ENCODE results near the gene CANT1.
"Not testable (repeated sequence)": the region's sequence is repeated elsewhere in the genome, so short reads cannot be mapped to it uniquely, and the experiment has no call there.

Gene CANT1

GRCh38 chr17:79043191-79043930 lies 33.8 kb upstream of the CANT1 start:
- no peak for DNase-seq (ENCODE audit: low read depth in 2 of 2)

GRCh38 chr17:79042421-79043190 lies 33.0 kb upstream of the CANT1 start:
- DNase-seq (ENCODE audit: low read depth in 2 of 2), result peak; percentile 34 to 51

DNA sequence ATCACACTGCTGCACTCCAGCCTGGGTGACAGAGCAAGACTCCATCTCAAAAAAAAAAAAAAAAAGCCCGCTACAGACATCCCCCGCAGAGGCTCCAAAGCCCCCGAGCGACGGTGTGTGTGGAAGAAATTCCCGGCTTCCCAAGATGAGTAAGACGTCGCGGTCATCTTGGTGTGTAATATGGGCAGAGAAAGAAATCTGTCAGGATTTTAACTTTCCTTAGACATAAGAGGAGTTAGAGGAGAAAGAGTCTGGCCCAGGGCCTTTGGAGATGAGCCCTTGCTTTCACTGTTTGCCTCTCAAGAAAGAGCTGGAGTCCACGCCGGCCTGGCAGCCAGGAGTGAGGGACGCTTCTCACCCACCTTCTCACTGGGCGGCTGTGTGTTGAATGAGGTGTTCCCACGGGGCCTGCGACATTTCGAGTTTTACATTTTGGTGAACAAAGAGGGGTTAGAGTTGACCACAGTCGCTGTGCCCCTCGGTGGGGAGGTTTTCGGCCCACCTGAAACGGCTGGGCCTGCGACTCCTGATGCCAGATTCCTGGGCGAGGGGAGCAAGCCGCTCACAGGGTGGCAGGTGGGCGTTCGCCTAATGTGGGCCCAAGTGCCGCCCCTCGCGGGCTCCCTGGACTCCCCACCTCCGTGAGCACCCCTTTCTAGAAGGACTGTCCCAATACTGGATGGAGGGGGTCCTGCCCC lies 32.3 kb upstream of the CANT1 start:
- DNase-seq (ENCODE audit: low read depth in 2 of 2), result no peak

DNA sequence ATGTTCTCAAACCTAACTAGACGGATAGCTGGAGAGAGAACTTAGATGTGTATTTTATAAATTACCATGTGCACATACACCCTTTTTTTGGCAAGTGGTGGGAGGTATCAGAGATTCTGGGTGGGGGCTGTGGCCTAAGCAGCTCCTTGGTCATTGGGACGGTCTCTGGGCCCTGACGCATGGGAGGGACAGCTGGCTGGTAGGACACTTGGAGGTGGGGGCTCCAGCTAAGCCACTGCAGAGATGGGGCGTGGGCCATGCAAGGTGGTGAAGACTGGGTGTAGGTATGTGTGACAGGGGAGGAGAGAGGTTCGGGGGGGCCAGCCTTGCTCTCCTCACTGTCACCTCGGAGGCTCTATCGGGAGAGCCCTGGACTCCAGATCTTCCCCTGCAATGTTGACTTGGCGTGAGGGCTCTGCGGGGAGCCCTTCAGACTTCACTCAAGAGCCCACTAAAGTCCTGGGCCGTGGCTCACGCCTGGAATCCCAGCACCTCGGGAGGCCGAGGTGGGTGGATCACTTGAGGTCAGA lies 31.5 kb upstream of the CANT1 start:
- DNase-seq (ENCODE audit: low read depth in 2 of 2), result no peak

GRCh38 chr17:79039886-79040285 lies 30.3 kb upstream of the CANT1 start:
- no peak for DNase-seq (ENCODE audit: low read depth in 2 of 2)

DNA sequence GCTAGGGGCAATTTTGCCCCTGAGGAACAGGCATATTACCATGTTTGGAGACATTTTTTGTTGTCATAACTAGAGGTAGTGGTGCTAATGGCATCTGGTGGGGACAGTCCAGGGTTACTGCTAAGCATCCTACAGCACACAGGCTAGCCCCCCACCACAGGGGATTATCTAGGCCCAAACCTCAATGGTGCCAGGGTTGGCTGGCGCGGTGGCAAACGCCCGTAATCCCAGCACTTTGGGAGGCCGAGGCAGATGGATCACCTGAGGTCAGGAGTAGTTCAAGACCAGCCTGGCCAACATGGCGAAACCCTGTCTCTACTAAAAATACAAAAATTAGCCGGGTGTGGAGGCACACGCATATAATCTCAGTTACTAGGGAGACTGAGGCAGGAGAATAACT lies 29.6 kb upstream of the CANT1 start:
- no peak for DNase-seq (ENCODE audit: low read depth in 2 of 2)

GRCh38 chr17:79038545-79039135 lies 29.1 kb upstream of the CANT1 start:
- DNase-seq (ENCODE audit: low read depth in 2 of 2), result no peak

- DNase-seq (ENCODE audit: low read depth in 2 of 2), result no peak
These were observed 27.0 kb upstream of the CANT1 start for GRCh38 chr17:79036596-79036995.

- DNase-seq (ENCODE audit: low read depth in 2 of 2), result no peak
These were observed 26.6 kb upstream of the CANT1 start for GRCh38 chr17:79036181-79036580.

DNA sequence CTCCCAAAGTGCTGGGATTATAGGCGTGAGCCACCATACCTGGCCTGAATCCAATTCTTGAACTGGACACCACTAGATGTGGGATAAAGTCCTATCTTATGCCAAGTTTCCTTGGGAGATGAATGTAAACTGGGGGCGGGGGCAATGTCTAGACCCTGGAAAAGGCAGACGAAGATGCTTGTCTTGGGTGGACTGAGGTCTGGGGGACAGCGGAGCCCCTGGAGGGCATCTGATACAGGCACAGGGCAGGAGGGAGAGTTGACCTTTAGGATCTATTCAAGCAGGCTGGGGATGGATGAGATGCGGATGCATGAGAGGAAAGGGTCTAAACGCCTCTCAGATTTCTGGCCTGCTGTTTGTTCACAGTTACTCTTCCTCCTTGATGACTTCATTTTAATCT lies 26.1 kb upstream of the CANT1 start:
- no peak for DNase-seq (ENCODE audit: low read depth in 2 of 2)

- DNase-seq (ENCODE audit: low read depth in 2 of 2), result no peak
These were observed 25.4 kb upstream of the CANT1 start for GRCh38 chr17:79034931-79035485.

- no peak for DNase-seq (ENCODE audit: low read depth in 2 of 2)
These were observed 24.4 kb upstream of the CANT1 start for GRCh38 chr17:79033741-79034501.

DNA sequence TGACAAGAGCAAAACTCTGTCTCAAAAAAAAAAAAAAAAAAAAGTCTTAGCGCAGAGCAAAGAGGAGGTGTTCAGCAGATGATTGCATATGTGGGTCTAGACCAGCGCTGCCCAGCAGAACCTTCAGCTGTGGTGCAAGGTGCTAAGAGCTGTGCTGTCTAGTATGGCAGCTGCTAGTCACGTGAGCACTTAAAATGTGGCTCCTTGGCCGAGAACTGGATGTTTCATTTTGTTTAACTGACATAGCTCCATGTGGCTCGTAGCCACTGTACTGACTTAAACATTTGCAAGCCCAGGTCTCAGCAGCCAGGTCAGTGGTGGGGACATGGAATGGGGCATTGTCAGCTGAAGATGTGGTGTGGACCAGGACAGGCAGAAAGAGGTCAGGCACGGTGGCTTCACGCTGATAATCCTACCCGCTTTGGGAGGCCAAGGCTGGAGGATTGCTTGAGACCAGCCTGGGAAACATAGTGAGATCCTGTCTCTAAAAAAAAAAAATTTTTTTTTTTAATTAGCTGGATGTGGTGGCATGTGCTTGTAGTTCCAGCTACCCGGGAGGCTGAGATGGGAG lies 23.6 kb upstream of the CANT1 start:
- no peak for DNase-seq (ENCODE audit: low read depth in 2 of 2)

GRCh38 chr17:79031996-79032875 lies 22.7 kb upstream of the CANT1 start:
- DNase-seq (ENCODE audit: low read depth in 2 of 2), result no peak

- not testable (repeated sequence) for DNase-seq (ENCODE audit: low read depth in 2 of 2)
These were observed 21.1 kb upstream of the CANT1 start for GRCh38 chr17:79030636-79031035.

GRCh38 chr17:79029327-79030009 lies 19.9 kb upstream of the CANT1 start:
- DNase-seq (ENCODE audit: low read depth in 2 of 2), result no peak

DNA sequence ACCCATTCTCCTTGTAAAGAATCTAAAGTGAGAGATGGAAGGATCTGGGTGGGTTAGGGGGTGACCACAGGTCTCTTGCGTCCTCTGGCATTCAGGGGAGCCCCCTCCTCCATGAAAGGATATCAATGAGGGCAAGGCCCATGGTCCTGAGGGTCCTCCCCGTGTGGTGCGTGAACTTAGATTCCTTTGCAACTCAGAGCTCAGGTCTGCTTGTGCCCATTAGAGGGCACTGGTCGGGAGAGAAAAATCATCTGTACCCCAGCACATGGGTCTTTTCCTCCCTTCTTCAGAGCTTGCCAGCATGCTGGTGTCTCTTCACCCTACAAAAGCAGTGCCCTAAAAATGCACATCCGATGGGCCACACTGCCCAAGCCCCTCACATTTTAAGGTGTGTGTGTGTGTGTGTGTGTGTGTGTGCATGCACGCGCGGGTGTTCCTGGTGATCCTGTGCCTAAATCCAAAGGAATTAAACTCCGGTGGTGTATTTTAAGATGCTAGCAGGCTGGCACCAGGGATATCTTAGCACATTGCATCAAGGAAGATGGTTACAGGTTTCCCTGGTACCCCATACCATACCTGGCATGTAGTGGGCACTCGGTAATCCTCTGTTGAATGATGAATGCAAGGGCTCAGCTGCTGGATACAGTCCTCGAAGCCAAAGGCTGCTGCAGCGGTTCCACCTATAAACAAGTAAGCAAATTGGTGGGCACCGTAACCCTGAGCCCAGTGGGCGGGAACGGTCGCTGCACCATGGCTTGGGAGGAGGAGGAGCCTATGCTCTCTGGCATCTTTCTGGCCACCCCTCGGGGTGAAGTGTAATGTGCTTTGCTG lies 19.1 kb upstream of the CANT1 start:
- no peak for DNase-seq (ENCODE audit: low read depth in 2 of 2)

GRCh38 chr17:79027925-79028491 lies 18.4 kb upstream of the CANT1 start:
- no peak for DNase-seq (ENCODE audit: low read depth in 2 of 2)

Measured in stimulated activated CD4-positive, alpha-beta T cell treated with anti-CD3 and anti-CD28 coated beads, Interleukin-1b, Interleukin-23, amount 100 ng/mL, for 1 hour (primary cell).